ENCODE data around the gene CMC1. TPM values are rescaled to one million over a fixed set of nuclear protein-coding genes. Genes with fewer than 3 reads are reported as not detected.

Gene CMC1
- total and polyA plus RNA-seq, 9 of the 15 experiments (the other 6 are each of a cell fraction or from before 2014, with no cell fraction given): 15.9 to 74.6 (median 48.9) TPM

DNA sequence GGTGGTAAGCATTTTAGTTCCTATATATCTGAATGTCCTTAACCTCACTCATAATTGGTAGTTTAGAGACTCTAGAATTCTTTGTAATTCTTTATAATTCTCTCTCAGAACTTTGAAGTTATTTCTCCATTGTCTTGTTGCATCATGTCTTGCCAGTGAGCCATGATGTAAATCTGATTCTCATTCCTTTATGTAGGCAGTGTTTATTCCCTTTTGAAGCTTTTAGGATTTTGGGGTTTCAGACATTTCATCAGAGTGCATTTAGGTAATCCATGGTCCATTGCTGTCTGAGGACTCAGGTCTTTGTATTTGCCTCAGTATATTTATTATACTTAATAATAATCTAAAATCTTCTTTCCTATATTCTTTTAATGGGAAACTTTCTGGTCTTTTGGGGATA, 20.6 kb downstream of the CMC1 start (continued):
- TF ChIP-seq MNT (conservative IDR thresholded peaks at IDR 0.05): no peak

DNA sequence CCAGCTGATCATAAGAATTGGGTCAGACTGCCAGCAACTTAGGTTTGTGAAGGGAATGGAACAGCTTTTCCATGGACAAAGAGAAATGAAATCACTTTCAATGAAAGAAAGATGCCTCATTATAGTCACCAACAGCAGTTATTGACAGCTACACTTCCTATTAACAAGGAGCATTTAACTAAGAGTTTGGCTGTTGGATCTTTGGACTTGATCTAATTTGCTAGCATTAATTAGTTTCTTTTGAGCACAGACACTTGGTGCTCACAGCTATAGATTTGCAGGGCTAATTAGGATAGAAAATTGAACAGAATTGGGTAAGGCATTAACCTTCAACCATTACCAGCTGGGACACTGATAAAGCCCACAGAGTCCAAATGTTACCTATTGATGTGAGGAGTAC, 24.2 kb downstream of the CMC1 start:
- Histone ChIP-seq H3K9me3 (replicated peaks; ENCODE audit: control insufficient read depth, insufficient read depth, low read depth, low read length) (no peaks in the 10 kb centered on the region), H3K79me2 (ENCODE audit: control insufficient read depth, insufficient read depth, low read length) (peaks cover 15% of the 10 kb centered on the region), H3K4me2 (ENCODE audit: insufficient read depth, low read length) (no peak overlapping the region), H4K20me1 (replicated peaks; ENCODE audit: control insufficient read depth, insufficient read depth, low read length) (no peaks in the 10 kb centered on the region), H3K27ac (ENCODE audit: extremely low read depth, low read depth, low read length) (no peak overlapping the region), H3K27me3 (ENCODE audit: control insufficient read depth in 2 of 2, insufficient read depth in 2 of 2, low read length in 2 of 2) (no peaks in the 10 kb centered on the region), H3K4me3 (no peak overlapping the region), H3K36me3 (ENCODE audit: control insufficient read depth, insufficient read depth, low read length) (peaks cover 45% of the 10 kb centered on the region), H3K9ac (ENCODE audit: insufficient read depth in 1 of 2, low read depth in 2 of 2, low read length in 2 of 2) (no peak overlapping the region), H3K4me1 (replicated peaks in 1 of 2; ENCODE audit: control insufficient read depth in 2 of 2, insufficient read depth in 2 of 2, low read length in 2 of 2) (no peaks in the 10 kb centered on the region), H3K9me1 (ENCODE audit: control insufficient read depth, insufficient read depth, low read length) (no peaks in the 10 kb centered on the region), H2AFZ (ENCODE audit: low read depth, low read length) (no peak overlapping the region)
- no TSS peak for BruUV-seq (replicated peaks)
- POLR2A ChIA-PET: no interaction called here
- in situ Hi-C loops (cut with MboI) (no loop called here), intact Hi-C loops (cut with micrococcal nuclease) (no loop called here)
- CTCF ChIA-PET (ENCODE audit: low intra/inter-chr PET ratio): no interaction called here
- no peak for TF ChIP-seq ZNF778 (CRISPR knock-in tag; IDR thresholded peaks at IDR 0.05)
- TF ChIP-seq U2AF1 (optimal IDR thresholded peaks at IDR 0.05; ENCODE audit: low read depth, low read length): no peak
- TF ChIP-seq ZNF224 (CRISPR knock-in tag; IDR thresholded peaks at IDR 0.05): no peak
- no peak for TF ChIP-seq ZNF551 (CRISPR knock-in tag; IDR thresholded peaks at IDR 0.05)
- TF ChIP-seq PHF21A (IDR thresholded peaks at IDR 0.05; ENCODE audit: borderline replicate concordance, low read depth): no peak
- TF ChIP-seq ZNF780A (CRISPR knock-in tag; IDR thresholded peaks at IDR 0.05): no peak
- TF ChIP-seq GABPB2 (CRISPR knock-in tag; conservative IDR thresholded peaks at IDR 0.05): no peak
- TF ChIP-seq YBX1 (IDR thresholded peaks at IDR 0.05): no peak
- no peak for TF ChIP-seq NR3C1 (CRISPR knock-in tag; IDR thresholded peaks at IDR 0.05)
- no peak for TF ChIP-seq SIN3A (IDR thresholded peaks at IDR 0.05; ENCODE audit: borderline replicate concordance in 2 of 2, control insufficient read depth in 1 of 2, low read depth in 2 of 2, low read length in 2 of 2)
- TF ChIP-seq, protein P1, sequence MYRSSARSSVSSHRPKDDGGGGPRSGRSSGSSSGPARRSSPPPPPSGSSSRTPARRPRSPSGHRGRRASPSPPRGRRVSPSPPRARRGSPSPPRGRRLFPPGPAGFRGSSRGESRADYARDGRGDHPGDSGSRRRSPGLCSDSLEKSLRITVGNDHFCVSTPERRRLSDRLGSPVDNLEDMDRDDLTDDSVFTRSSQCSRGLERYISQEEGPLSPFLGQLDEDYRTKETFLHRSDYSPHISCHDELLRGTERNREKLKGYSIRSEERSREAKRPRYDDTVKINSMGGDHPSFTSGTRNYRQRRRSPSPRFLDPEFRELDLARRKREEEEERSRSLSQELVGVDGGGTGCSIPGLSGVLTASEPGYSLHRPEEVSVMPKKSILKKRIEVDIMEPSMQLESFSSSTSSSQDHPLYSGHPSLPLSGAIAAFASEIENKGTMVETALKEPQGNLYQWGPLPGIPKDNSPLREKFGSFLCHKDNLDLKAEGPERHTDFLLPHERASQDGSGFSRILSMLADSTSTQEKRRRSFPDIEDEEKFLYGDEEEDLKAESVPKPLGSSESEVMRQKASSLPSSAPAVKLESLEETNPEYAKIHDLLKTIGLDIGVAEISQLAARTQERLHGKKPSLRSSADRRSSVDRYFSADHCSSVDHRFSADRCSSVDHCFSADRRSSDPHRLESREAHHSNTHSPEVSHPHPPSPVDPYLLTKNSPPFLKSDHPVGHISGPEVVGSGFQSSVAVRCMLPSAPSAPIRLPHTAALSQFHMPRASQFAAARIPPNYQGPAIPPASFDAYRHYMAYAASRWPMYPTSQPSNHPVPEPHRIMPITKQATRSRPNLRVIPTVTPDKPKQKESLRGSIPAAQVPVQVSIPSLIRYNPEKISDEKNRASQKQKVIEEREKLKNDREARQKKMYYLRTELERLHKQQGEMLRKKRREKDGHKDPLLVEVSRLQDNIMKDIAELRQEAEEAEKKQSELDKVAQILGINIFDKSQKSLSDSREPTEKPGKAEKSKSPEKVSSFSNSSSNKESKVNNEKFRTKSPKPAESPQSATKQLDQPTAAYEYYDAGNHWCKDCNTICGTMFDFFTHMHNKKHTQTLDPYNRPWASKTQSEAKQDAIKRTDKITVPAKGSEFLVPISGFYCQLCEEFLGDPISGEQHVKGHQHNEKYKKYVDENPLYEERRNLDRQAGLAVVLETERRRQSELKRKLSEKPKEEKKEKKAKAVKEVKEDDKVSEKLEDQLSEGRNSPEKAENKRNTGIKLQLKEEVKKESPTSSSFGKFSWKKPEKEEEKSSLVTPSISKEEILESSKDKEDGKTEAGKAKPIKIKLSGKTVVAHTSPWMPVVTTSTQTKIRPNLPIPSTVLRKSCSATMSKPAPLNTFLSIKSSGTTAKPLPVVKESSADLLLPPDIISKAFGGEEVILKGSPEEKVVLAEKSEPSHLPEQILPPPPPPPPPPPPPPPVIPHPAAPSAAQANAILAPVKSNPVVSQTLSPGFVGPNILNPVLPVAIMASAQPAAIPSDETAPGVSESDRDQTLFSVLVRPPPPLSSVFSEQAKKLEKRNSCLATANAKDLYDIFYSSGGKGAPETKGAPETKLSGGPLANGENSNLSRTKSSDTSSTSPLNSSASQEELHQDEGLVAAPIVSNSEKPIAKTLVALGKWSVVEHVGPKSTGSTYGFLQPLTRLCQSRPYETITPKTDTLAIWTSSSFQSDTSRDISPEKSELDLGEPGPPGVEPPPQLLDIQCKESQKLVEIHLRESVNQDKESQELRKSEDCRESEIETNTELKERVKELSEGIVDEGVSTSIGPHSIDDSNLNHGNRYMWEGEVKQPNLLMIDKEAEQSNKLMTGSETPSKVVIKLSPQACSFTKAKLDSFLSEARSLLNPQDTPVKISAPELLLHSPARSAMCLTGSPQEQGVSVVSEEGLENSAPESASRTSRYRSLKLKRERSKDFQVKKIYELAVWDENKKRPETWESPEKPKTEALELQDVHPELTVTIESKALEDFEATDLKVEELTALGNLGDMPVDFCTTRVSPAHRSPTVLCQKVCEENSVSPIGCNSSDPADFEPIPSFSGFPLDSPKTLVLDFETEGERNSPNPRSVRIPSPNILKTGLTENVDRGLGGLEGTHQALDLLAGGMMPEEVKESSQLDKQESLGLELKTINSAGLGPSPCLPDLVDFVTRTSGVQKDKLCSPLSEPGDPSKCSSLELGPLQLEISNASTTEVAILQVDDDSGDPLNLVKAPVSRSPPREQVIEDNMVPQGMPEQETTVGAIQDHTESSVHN (IDR thresholded peaks at IDR 0.05; ENCODE audit: borderline replicate concordance in 1 of 2, low read depth in 1 of 2): no peak
- ATAC-seq (no peak), DNase-seq (ENCODE audit: extremely low read depth in 1 of 4, low spot score in 3 of 4) (no peak), FAIRE-seq (no peak)
